Retinal pigment epithelial cell (primary cell): ENCODE results near the gene PBX1.

ENCODE experiments used
- DNase-seq: peaks from one replicate; pipeline ENCODE4 v3.0.0-alpha.2; 2010; ENCODE audit warnings: low read depth
- H3K4me3 ChIP-seq: 2 replicates; pipeline ENCODE4 v1.5.1; 2011; ENCODE audit warnings: mild to moderate bottlenecking, low read length, control low read depth, moderate library complexity
- CTCF ChIP-seq: conservative IDR thresholded peaks from 2 replicates; pipeline ENCODE4 v1.5.1; 2011; ENCODE audit warnings: low read depth, low read length, control low read depth, inconsistent platforms

PBX1 gene

GRCh38 chr1:164635059-164635802 lies 76.2 kb downstream of the PBX1 start:
- no peak for TF ChIP-seq CTCF
- DNase-seq = no peak
- no peak overlapping the region for H3K4me3 ChIP-seq

- TF ChIP-seq CTCF = no peak
These were observed 77.1 kb downstream of the PBX1 start for GRCh38 chr1:164635803-164636731.

GRCh38 chr1:164636757-164637156 lies 77.8 kb downstream of the PBX1 start:
- TF ChIP-seq CTCF = no peak
- DNase-seq = no peak
- no peak overlapping the region for H3K4me3 ChIP-seq

More at GRCh38 chr1:164635803-164636731, 77.1 kb downstream of the PBX1 start:
- no peak overlapping the region for H3K4me3 ChIP-seq
- DNase-seq = no peak

- TF ChIP-seq CTCF = no peak
- no peak overlapping the region for H3K4me3 ChIP-seq
- DNase-seq = no peak
These were observed 78.7 kb downstream of the PBX1 start for GRCh38 chr1:164637461-164638375.

GRCh38 chr1:164638492-164639202 lies 79.7 kb downstream of the PBX1 start:
- DNase-seq = no peak
- TF ChIP-seq CTCF = no peak
- H3K4me3 ChIP-seq = no peak overlapping the region

GRCh38 chr1:164640686-164641352 lies 81.8 kb downstream of the PBX1 start:
- no peak overlapping the region for H3K4me3 ChIP-seq
- TF ChIP-seq CTCF = no peak
- no peak for DNase-seq
